KMS-11 (cell line): Measurements from ENCODE around the gene EPS15.

Experiments
- H2AFZ ChIP-seq: fragments of 200-600 bp; sonication (generic); 2 replicates; pipeline ENCODE4 v1.6.1; 2016; ENCODE audit warnings: antibody characterized with exemption, mixed run types, low read depth
- H3K27ac ChIP-seq: fragments of 200-600 bp; sonication (generic); 2 replicates; pipeline ENCODE4 v1.6.1; 2016; ENCODE audit warnings: mild to moderate bottlenecking, mixed run types
- H3K27me3 ChIP-seq: fragments of 200-600 bp; sonication (generic); 2 replicates; pipeline ENCODE4 v1.6.1; 2017; ENCODE audit warnings: mild to moderate bottlenecking, low read depth, mixed run types, moderate library complexity; ENCODE audit not compliant: insufficient read depth
- H3K36me3 ChIP-seq: fragments of 200-600 bp; sonication (generic); 2 replicates; pipeline ENCODE4 v1.6.1; 2017; ENCODE audit warnings: mild to moderate bottlenecking, mixed run types; ENCODE audit not compliant: insufficient read depth
- H3K4me1 ChIP-seq: fragments of 200-600 bp; sonication (generic); 2 replicates; pipeline ENCODE4 v1.6.1; 2016; ENCODE audit warnings: mild to moderate bottlenecking, low read depth, mixed run types; ENCODE audit not compliant: poor library complexity, severe bottlenecking
- H3K4me2 ChIP-seq: fragments of 200-600 bp; sonication (generic); 2 replicates; pipeline ENCODE4 v1.7.0; 2016; ENCODE audit warnings: mild to moderate bottlenecking, mixed run types
- H3K4me3 ChIP-seq: fragments of 200-600 bp; sonication (generic); IDR thresholded peaks from 2 replicates; pipeline ENCODE4 v1.6.1; 2017; ENCODE audit warnings: low read depth, low read length, mixed read lengths; ENCODE audit not compliant: insufficient read depth
- H3K79me2 ChIP-seq: fragments of 200-600 bp; sonication (generic); 2 replicates; pipeline ENCODE4 v1.6.1; 2016; ENCODE audit warnings: low read depth, mixed run types; ENCODE audit not compliant: insufficient read depth
- H3K9ac ChIP-seq: fragments of 200-600 bp; sonication (generic); 2 replicates; pipeline ENCODE4 v1.6.1; 2016; ENCODE audit warnings: mild to moderate bottlenecking, mixed run types
- H4K20me1 ChIP-seq: fragments of 200-600 bp; sonication (generic); 2 replicates; pipeline ENCODE4 v1.6.1; 2016; ENCODE audit warnings: mild to moderate bottlenecking, mixed run types; ENCODE audit not compliant: insufficient read depth
- TF ChIP-seq, protein P1 (sequence below): fragments of 200-600 bp; sonication (generic); conservative IDR thresholded peaks from 2 replicates; pipeline ENCODE4 v1.6.1; 2017; ENCODE audit warnings: low read depth, mild to moderate bottlenecking, antibody characterized with exemption, low read length, moderate library complexity, mixed read lengths

EPS15 gene

DNA sequence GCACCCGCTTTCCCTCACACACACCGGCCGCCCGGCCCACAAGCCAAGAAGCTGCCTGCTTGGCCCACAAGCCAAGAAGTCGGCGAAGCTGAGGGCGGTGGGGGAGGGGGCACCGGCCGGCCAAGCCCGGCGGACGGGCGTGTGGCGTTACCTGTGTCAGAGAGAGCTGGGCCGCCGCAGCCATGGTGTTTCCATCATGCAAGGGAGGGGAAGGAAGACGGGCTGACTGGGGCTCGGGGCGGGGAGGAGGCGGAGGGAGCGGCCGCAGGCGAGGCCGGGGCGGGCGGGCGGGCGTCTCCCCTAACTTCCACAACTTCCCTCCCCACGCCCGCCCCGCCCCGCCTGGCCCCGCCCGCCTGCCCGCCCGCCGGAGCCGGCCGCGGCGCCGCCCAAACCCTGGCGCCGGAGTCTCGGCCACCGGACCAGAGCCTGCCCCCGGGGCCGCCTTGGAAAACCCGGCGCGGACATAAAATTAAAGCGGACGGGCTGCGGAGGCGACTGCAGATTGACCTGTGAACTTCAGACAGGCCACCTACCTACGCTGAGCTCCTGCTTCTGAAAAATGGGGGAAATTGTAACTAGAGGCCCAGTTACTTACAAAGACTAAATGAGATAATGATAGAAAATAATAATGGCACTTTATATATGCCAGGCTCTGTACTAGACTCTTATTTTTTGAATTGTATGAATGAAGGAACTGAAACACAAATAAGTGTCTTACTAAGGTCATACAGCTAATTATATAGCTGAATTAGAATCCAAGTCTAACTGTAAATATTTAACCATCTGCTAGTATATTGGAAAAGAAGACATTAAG, at the start of gene EPS15:
TSS of gene EPS15 (minus strand) at position 219 of the 817 bp plus-strand sequence. CDS start at position 184, 35 bp downstream.
- H3K27ac ChIP-seq, result no peak within 1 kb of the TSS
- H3K36me3 ChIP-seq, result no peaks in the 10 kb centered on the region
- no peaks in the 10 kb centered on the region for H3K4me1 ChIP-seq

GRCh38 chr1:51568231-51568935, 49.3 kb upstream of the EPS15 start:
- H3K36me3 ChIP-seq, result no peaks in the 10 kb centered on the region
- H3K4me1 ChIP-seq, result no peaks in the 10 kb centered on the region
- H3K9ac ChIP-seq, result no peak overlapping the region
- no peak overlapping the region for H3K4me3 ChIP-seq
- TF ChIP-seq, protein P1, sequence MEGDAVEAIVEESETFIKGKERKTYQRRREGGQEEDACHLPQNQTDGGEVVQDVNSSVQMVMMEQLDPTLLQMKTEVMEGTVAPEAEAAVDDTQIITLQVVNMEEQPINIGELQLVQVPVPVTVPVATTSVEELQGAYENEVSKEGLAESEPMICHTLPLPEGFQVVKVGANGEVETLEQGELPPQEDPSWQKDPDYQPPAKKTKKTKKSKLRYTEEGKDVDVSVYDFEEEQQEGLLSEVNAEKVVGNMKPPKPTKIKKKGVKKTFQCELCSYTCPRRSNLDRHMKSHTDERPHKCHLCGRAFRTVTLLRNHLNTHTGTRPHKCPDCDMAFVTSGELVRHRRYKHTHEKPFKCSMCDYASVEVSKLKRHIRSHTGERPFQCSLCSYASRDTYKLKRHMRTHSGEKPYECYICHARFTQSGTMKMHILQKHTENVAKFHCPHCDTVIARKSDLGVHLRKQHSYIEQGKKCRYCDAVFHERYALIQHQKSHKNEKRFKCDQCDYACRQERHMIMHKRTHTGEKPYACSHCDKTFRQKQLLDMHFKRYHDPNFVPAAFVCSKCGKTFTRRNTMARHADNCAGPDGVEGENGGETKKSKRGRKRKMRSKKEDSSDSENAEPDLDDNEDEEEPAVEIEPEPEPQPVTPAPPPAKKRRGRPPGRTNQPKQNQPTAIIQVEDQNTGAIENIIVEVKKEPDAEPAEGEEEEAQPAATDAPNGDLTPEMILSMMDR, result no peak
- H2AFZ ChIP-seq, result no peak overlapping the region
- no peak overlapping the region for H3K4me2 ChIP-seq
- H3K79me2 ChIP-seq, result no peaks in the 10 kb centered on the region
- no peak overlapping the region for H3K27ac ChIP-seq
- no peaks in the 10 kb centered on the region for H3K27me3 ChIP-seq
- no peaks in the 10 kb centered on the region for H4K20me1 ChIP-seq

More for the DNA sequence above, at the start of gene EPS15:
- peak within 1 kb of the TSS; percentile 36; the same call in 1 of the 2 replicates for H3K4me2 ChIP-seq
- no peaks in the 10 kb centered on the region for H3K79me2 ChIP-seq
- H2AFZ ChIP-seq, result peak within 1 kb of the TSS; percentile 26; the same call in 1 of the 2 replicates
- H4K20me1 ChIP-seq, result no peaks in the 10 kb centered on the region
- no peak within 1 kb of the TSS for H3K4me3 ChIP-seq
- no peaks in the 10 kb centered on the region for H3K27me3 ChIP-seq
- TF ChIP-seq, protein P1, result no peak
- H3K9ac ChIP-seq, result peak within 1 kb of the TSS; percentile 44; the same call in 1 of the 2 replicates

GRCh38 chr1:51567653-51568052, 48.6 kb upstream of the EPS15 start:
- Histone ChIP-seq H3K36me3 (no peaks in the 10 kb centered on the region), H4K20me1 (no peaks in the 10 kb centered on the region), H2AFZ (no peak overlapping the region), H3K4me2 (no peak overlapping the region), H3K4me3 (no peak overlapping the region), H3K79me2 (no peaks in the 10 kb centered on the region), H3K27me3 (no peaks in the 10 kb centered on the region), H3K27ac (no peak overlapping the region), H3K9ac (no peak overlapping the region), H3K4me1 (no peaks in the 10 kb centered on the region)
- TF ChIP-seq, protein P1, result no peak

- no peak overlapping the region for H2AFZ ChIP-seq
- TF ChIP-seq, protein P1, result no peak
- H3K9ac ChIP-seq, result no peak overlapping the region
- no peaks in the 10 kb centered on the region for H4K20me1 ChIP-seq
- H3K4me2 ChIP-seq, result no peak overlapping the region
- no peak overlapping the region for H3K4me3 ChIP-seq
- H3K79me2 ChIP-seq, result no peaks in the 10 kb centered on the region
- no peaks in the 10 kb centered on the region for H3K27me3 ChIP-seq
- H3K4me1 ChIP-seq, result no peaks in the 10 kb centered on the region
- H3K27ac ChIP-seq, result no peak overlapping the region
- H3K36me3 ChIP-seq, result no peaks in the 10 kb centered on the region
Measured at GRCh38 chr1:51566260-51566659, 47.2 kb upstream of the EPS15 start.
